Liver (tissue), 9 donors: ENCODE data around the gene TTYH3. TPM values are rescaled to one million over a fixed set of nuclear protein-coding genes. Genes with fewer than 3 reads are reported as not detected.

Experiments used
- DNase-seq: peaks from one replicate; pipeline ENCODE4 v3.0.0-alpha.2; 2017; ENCODE audit warnings: low spot score
- H3K27ac ChIP-seq, 2 donors: one replicate each; pipeline ENCODE4 v1.7.0; 2013; ENCODE audit warnings: inconsistent platforms in 2 of 2, low read length in 2 of 2, control low read depth in 1 of 2, low read depth in 1 of 2, mild to moderate bottlenecking in 1 of 2
- H3K27me3 ChIP-seq, 4 donors: one replicate each; pipeline versions ENCODE4 v1.6.1 to v1.7.0; 2013; ENCODE audit warnings: low read length in 3 of 4, inconsistent platforms in 1 of 4, mild to moderate bottlenecking in 1 of 4, moderate library complexity in 1 of 4; ENCODE audit not compliant: control insufficient read depth in 4 of 4, insufficient read depth in 4 of 4
- H3K36me3 ChIP-seq, 4 donors: one replicate each; pipeline versions ENCODE4 v1.6.1 to v1.7.0; 2013; ENCODE audit warnings: low read length in 3 of 4, mild to moderate bottlenecking in 3 of 4, low read depth in 1 of 4, moderate library complexity in 1 of 4; ENCODE audit not compliant: control insufficient read depth in 4 of 4, insufficient read depth in 3 of 4
- H3K4me1 ChIP-seq, 4 donors: one replicate each; pipeline versions ENCODE4 v1.6.1 to v1.7.0; 2013; ENCODE audit warnings: low read length in 3 of 4, mild to moderate bottlenecking in 3 of 4, moderate library complexity in 1 of 4; ENCODE audit not compliant: control insufficient read depth in 4 of 4, insufficient read depth in 4 of 4
- H3K4me3 ChIP-seq, 3 donors: one replicate each; pipeline versions ENCODE4 v1.6.1 to v1.7.0; 2013; ENCODE audit warnings: low read length in 3 of 3, control low read depth in 1 of 3, low read depth in 1 of 3, mild to moderate bottlenecking in 1 of 3
- H3K9ac ChIP-seq, 2 donors: one replicate each; pipeline ENCODE4 v1.7.0; 2013; ENCODE audit warnings: low read length in 2 of 2, mild to moderate bottlenecking in 2 of 2, moderate library complexity in 2 of 2, control low read depth in 1 of 2, low read depth in 1 of 2
- H3K9me3 ChIP-seq, 4 donors: one replicate each; pipeline versions ENCODE4 v1.6.1 to v1.7.0; 2013; ENCODE audit warnings: low read length in 3 of 4; ENCODE audit not compliant: control insufficient read depth in 4 of 4
- EGR1 ChIP-seq, 2 donors: IDR thresholded peaks; 2 replicates each; pipeline ENCODE4 v1.6.1; 2016 to 2018; ENCODE audit warnings: antibody characterized with exemption in 2 of 2, low read depth in 2 of 2
- FOXA1 ChIP-seq: IDR thresholded peaks from 2 replicates; pipeline ENCODE4 v1.6.1; 2016; ENCODE audit warnings: antibody characterized with exemption
- FOXA2 ChIP-seq: IDR thresholded peaks from 2 replicates; pipeline ENCODE4 v1.6.1; 2016; ENCODE audit warnings: antibody characterized with exemption
- GABPA ChIP-seq, 2 donors: IDR thresholded peaks in 1 of 2; conservative IDR thresholded peaks in 1 of 2; 2 replicates each; pipeline ENCODE4 v1.6.1; 2016; ENCODE audit warnings: antibody characterized with exemption in 2 of 2, mild to moderate bottlenecking in 1 of 2, moderate library complexity in 1 of 2
- HNF4A ChIP-seq, 2 donors: conservative IDR thresholded peaks; 2 replicates each; pipeline ENCODE4 v1.6.1; 2016; ENCODE audit warnings: antibody characterized with exemption in 2 of 2, mild to moderate bottlenecking in 2 of 2
- HNF4G ChIP-seq: IDR thresholded peaks from 2 replicates; pipeline ENCODE4 v1.6.1; 2016; ENCODE audit warnings: antibody characterized with exemption
- JUND ChIP-seq, 2 donors: IDR thresholded peaks; 2 replicates each; pipeline ENCODE4 v1.6.1; 2016; ENCODE audit warnings: antibody characterized with exemption in 2 of 2
- NR2F2 ChIP-seq: IDR thresholded peaks from 2 replicates; pipeline ENCODE4 v1.6.1; 2016; ENCODE audit warnings: antibody characterized with exemption
- RAD21 ChIP-seq, 2 donors: IDR thresholded peaks; 2 replicates each; pipeline ENCODE4 v1.6.1; 2016; ENCODE audit warnings: antibody characterized with exemption in 2 of 2, mild to moderate bottlenecking in 2 of 2
- SP1 ChIP-seq: IDR thresholded peaks from 2 replicates; pipeline ENCODE4 v1.6.1; 2018; ENCODE audit warnings: antibody characterized with exemption, mild to moderate bottlenecking
- TAF1 ChIP-seq: conservative IDR thresholded peaks from 2 replicates; pipeline ENCODE4 v1.6.1; 2016; ENCODE audit warnings: antibody characterized with exemption, mild to moderate bottlenecking
- YY1 ChIP-seq: IDR thresholded peaks from 2 replicates; pipeline ENCODE4 v1.6.1; 2016; ENCODE audit warnings: antibody characterized with exemption, mild to moderate bottlenecking
- WGBS: extraction: QIAGEN DNeasy Blood & Tissue Kit; methylation state at CpG from one replicate; pipeline ENCODE4 v1.1.7; 2013; 5-methylcytosine and 5-hydroxymethylcytosine counted together
- polyA plus RNA-seq, 2 donors: library from polyadenylated mRNA; stranded (reverse) in 1 of 2; unstranded in 1 of 2; fragments of 200-250 nt in 1 of 2; fragments of >200 nt in 1 of 2; fragmentation: Nextera tagmentation in 1 of 2; extraction: Ambion mirVana in 1 of 2; gene quantifications; one replicate each; pipeline versions ENCODE4 v1.2.1 to v1.2.3, GENCODE V29; 2013 to 2015
- total RNA-seq, 2 donors: library from RNA; depleted of rRNA; stranded (reverse); fragments of >200 nt; gene quantifications; one replicate each; pipeline ENCODE4 v1.2.3, GENCODE V29; 2014
- TF ChIP-seq, protein P1 (sequence below): IDR thresholded peaks from 2 replicates; pipeline ENCODE4 v1.6.1; 2016; ENCODE audit warnings: antibody characterized with exemption
- TF ChIP-seq, protein P2 (sequence below): IDR thresholded peaks from 2 replicates; pipeline ENCODE4 v1.6.1; 2016; ENCODE audit warnings: antibody characterized with exemption
- donor health status: healthy.
- donor health status: healthy.
- donor health status: healthy.
- donor health status: healthy.
- donor health status: healthy.

Gene TTYH3, protein sequence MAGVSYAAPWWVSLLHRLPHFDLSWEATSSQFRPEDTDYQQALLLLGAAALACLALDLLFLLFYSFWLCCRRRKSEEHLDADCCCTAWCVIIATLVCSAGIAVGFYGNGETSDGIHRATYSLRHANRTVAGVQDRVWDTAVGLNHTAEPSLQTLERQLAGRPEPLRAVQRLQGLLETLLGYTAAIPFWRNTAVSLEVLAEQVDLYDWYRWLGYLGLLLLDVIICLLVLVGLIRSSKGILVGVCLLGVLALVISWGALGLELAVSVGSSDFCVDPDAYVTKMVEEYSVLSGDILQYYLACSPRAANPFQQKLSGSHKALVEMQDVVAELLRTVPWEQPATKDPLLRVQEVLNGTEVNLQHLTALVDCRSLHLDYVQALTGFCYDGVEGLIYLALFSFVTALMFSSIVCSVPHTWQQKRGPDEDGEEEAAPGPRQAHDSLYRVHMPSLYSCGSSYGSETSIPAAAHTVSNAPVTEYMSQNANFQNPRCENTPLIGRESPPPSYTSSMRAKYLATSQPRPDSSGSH
- total RNA-seq = 10 to 100 TPM; 16.7 to 18.1 TPM
- polyA plus RNA-seq = 10 to 100 TPM in 1 of 2 donors, 1 to 10 TPM in 1; 8.2 to 19.6 TPM

DNA sequence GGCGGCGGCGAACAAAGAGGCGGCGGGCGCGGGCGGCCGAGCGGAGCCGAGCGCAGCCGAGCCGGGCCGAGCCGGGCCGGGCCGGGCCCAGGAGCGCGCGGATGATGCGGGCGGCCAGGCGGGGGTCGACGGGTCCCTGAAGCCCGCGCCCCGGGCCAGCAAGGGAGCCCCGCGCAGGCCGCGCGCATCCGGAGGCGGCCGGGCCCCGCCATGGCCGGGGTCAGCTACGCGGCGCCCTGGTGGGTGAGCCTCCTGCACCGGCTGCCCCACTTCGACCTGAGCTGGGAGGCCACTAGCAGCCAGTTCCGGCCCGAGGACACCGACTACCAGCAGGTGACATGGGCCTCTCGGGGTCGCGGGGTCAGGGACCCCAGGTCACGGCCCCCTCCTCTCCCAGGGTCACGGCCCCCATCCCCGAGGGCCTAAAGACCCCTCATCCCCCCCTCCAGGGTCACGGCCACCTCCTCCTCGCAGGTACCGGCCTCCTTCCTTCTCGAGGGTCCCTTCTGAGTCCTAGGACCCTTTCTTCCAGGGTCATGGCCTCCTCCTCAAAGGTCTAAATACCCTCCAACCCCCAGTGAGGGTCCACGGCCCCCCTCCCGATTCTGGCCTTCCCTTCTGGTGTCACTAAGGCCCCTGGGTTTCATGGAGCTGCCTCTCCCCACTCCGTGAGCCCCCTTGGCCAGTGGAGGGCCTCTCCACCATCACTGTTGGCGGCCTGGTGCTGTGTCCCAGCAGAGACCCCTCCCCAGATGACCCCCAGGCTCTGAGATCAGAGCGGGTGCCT is at the start of gene TTYH3:
Gene TTYH3, plus strand, starts transcription at position 41 of the 787 bp plus-strand sequence. Its CDS starts 170 bp downstream, at position 211.
- H3K4me1 ChIP-seq = peaks cover 26 to 71% (median 49%) of the 10 kb centered on the region in 4 donors
- DNase-seq = no peak
- H3K27me3 ChIP-seq = no peaks in the 10 kb centered on the region
- H3K27ac ChIP-seq = peak within 1 kb of the TSS; percentile 97 to 99
- no peaks in the 10 kb centered on the region for H3K36me3 ChIP-seq
- H3K4me3 ChIP-seq = peak within 1 kb of the TSS; percentile 61 to 78 (median 72)
- peak within 1 kb of the TSS; percentile 86 to 93 for H3K9ac ChIP-seq
- WGBS = 2% methylated on average over 62 of the region's 62 CpGs
- H3K9me3 ChIP-seq = no peaks in the 10 kb centered on the region
- TF ChIP-seq FOXA2 = no peak
- no peak for TF ChIP-seq YY1
- peak; percentile 37 for TF ChIP-seq NR2F2
- no peak for TF ChIP-seq EGR1 (IDR thresholded peaks at IDR 0.05; ENCODE audit: low read depth in 2 of 2)
- no peak for TF ChIP-seq SP1
- TF ChIP-seq TAF1 = no peak

DNA sequence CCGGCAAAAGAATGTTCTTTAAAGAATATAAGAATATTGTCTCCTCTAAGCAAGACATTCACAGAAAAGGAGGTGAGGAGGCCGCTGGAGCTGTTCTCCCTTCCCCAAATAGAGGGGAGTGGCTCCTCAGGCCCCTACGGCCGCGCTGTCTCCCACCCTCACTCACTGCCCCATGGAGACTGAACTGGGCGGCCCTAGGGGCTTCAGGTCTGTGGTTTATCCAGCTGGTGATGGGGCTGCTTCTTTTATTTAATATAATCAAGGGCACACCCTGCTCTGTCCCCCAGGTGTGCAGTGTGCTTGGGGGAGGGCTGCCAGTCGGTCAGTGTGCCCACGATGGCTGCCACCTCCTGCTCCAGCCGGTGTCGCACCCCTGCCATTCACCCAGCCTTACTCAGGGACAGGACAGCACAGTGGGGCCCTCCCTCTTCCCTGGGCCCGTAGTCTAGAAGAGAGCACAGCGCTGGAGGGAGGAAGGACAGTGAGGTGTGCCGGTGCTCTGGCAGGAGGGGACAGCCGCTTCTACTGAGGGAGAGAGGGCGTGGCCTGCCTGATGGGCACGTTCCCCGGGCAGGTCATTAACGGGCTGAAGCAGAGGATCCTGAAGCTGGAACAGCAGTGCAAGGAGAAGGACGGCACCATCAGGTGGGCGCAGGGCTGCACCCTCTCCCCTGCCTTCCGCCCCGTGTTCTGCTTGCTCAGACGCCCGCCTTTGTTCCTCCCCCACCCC is 49.6 kb upstream of the TTYH3 start:
- Histone ChIP-seq H3K9me3 (no peaks in the 10 kb centered on the region), H3K36me3 (peaks cover 2 to 7% (median 5%) of the 10 kb centered on the region in 4 donors), H3K4me1 (no peaks in the 10 kb centered on the region), H3K27me3 (no peaks in the 10 kb centered on the region), H3K9ac (no peak overlapping the region), H3K4me3 (no peak overlapping the region), H3K27ac (no peak overlapping the region)
- 92% methylated on average over 24 of the region's 24 CpGs for WGBS
- no peak for TF ChIP-seq RAD21 (IDR thresholded peaks at IDR 0.05)
- TF ChIP-seq HNF4G = no peak
- TF ChIP-seq HNF4A (conservative IDR thresholded peaks at IDR 0.05) = no peak
- TF ChIP-seq FOXA1 = no peak
- TF ChIP-seq, protein P1, sequence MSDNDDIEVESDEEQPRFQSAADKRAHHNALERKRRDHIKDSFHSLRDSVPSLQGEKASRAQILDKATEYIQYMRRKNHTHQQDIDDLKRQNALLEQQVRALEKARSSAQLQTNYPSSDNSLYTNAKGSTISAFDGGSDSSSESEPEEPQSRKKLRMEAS = no peak
- no peak for TF ChIP-seq YY1
- no peak for TF ChIP-seq SP1
- TF ChIP-seq GABPA (IDR thresholded peaks at IDR 0.05 in 1 of 2, conservative IDR thresholded peaks at IDR 0.05 in 1 of 2) = no peak
- no peak for TF ChIP-seq NR2F2
- no peak for TF ChIP-seq FOXA2
- DNase-seq = no peak

DNA sequence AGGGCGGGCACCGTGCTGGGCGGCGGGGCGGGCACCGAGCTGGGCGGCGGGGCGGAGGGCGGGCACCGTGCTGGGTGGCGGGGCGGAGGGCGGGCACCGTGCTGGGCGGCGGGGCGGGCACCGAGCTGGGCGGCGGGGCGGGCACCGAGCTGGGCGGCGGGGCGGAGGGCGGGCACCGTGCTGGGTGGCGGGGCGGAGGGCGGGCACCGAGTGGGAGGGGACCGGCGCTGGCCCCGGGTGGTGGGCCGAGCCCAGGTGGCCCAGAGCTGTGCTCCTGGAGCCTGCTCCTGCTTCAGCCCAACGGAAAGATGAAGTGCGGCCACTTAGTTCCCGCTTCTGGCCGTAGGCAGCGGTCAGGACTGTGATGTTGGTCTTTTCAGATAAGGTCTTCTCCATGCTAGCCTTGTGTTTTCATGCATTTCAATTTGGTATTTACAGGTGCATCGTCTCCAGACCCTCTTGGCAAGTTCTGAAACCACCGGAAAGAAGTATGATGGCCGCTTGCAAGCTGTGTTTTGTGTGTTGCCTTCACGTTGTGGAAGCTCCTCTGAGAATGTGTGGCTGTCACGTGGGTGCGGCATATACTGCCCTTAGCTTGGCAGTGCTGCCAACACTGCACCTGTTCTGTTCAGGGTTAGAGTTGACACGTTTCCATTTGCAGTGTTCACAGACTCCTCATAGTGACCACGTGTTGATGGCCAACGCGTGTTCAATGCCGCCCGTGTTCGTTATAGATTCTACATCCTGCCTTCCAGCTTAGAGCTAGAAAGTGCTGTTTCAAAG is 47.8 kb upstream of the TTYH3 start:
- DNase-seq = no peak
- H3K9me3 ChIP-seq = no peaks in the 10 kb centered on the region
- no peak for TF ChIP-seq NR2F2
- TF ChIP-seq YY1 = no peak
- TF ChIP-seq, protein P2, sequence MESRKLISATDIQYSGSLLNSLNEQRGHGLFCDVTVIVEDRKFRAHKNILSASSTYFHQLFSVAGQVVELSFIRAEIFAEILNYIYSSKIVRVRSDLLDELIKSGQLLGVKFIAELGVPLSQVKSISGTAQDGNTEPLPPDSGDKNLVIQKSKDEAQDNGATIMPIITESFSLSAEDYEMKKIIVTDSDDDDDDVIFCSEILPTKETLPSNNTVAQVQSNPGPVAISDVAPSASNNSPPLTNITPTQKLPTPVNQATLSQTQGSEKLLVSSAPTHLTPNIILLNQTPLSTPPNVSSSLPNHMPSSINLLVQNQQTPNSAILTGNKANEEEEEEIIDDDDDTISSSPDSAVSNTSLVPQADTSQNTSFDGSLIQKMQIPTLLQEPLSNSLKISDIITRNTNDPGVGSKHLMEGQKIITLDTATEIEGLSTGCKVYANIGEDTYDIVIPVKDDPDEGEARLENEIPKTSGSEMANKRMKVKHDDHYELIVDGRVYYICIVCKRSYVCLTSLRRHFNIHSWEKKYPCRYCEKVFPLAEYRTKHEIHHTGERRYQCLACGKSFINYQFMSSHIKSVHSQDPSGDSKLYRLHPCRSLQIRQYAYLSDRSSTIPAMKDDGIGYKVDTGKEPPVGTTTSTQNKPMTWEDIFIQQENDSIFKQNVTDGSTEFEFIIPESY = no peak
- TF ChIP-seq, protein P1 = no peak
- TF ChIP-seq JUND (IDR thresholded peaks at IDR 0.05) = no peak
- H3K4me3 ChIP-seq = no peak overlapping the region
- no peak overlapping the region for H3K27ac ChIP-seq
- no peaks in the 10 kb centered on the region for H3K4me1 ChIP-seq
- peaks cover 2 to 7% (median 5%) of the 10 kb centered on the region in 4 donors for H3K36me3 ChIP-seq
- no peak overlapping the region for H3K9ac ChIP-seq
- H3K27me3 ChIP-seq = no peaks in the 10 kb centered on the region
- 97% methylated on average over 47 of the region's 54 CpGs for WGBS
